ENCODE measurements around the gene A3GALT2.
"Not testable (repeated sequence)": the region's sequence is repeated elsewhere in the genome, so short reads cannot be mapped to it uniquely, and the experiment has no call there.

The A3GALT2 gene

GRCh38 chr1:33309351-33309750, 11.5 kb downstream of the A3GALT2 start:
- not testable (repeated sequence) for DNase-seq

GRCh38 chr1:33307494-33307864, 13.4 kb downstream of the A3GALT2 start:
- no peak for DNase-seq

GRCh38 chr1:33306653-33307493, 14.0 kb downstream of the A3GALT2 start:
- DNase-seq: no peak

- DNase-seq: no peak
Observed at GRCh38 chr1:33305816-33306652, 14.9 kb downstream of the A3GALT2 start.

GRCh38 chr1:33305016-33305415, 15.9 kb downstream of the A3GALT2 start:
- DNase-seq: no peak

GRCh38 chr1:33302325-33302724, 18.6 kb downstream of the A3GALT2 start:
- no peak for DNase-seq

GRCh38 chr1:33301273-33301984, 19.5 kb downstream of the A3GALT2 start:
- DNase-seq: no peak

GRCh38 chr1:33300673-33301072, 20.2 kb downstream of the A3GALT2 start:
- DNase-seq: no peak

- DNase-seq: no peak
Observed at GRCh38 chr1:33299461-33300155, 21.3 kb downstream of the A3GALT2 start.

GRCh38 chr1:33298623-33299277, 22.1 kb downstream of the A3GALT2 start:
- DNase-seq: no peak

GRCh38 chr1:33297911-33298622, 22.8 kb downstream of the A3GALT2 start:
- DNase-seq: no peak

GRCh38 chr1:33296824-33297223, 24.1 kb downstream of the A3GALT2 start:
- DNase-seq: no peak

- DNase-seq: no peak
Observed at GRCh38 chr1:33296082-33296458, 24.8 kb downstream of the A3GALT2 start.

GRCh38 chr1:33295450-33296081, 25.3 kb downstream of the A3GALT2 start:
- no peak for DNase-seq

- DNase-seq: no peak
Observed at GRCh38 chr1:33295023-33295422, 25.9 kb downstream of the A3GALT2 start.

- no peak for DNase-seq
Observed at GRCh38 chr1:33294071-33295010, 26.6 kb downstream of the A3GALT2 start.

- no peak for DNase-seq
Observed at GRCh38 chr1:33292726-33293340, 28.1 kb downstream of the A3GALT2 start.

- not testable (repeated sequence) for DNase-seq
Observed at GRCh38 chr1:33290615-33291014, 30.3 kb downstream of the A3GALT2 start.

GRCh38 chr1:33289858-33290154, 31.1 kb downstream of the A3GALT2 start:
- no peak for DNase-seq

Measured in NCI-H1417 treated with DMSO at 0.1 percent for 48 hours (cell line).